Ascending aorta (tissue), 2 donors: ENCODE results near the gene KIRREL2. TPM values are rescaled to one million over a fixed set of nuclear protein-coding genes. Genes with fewer than 3 reads are reported as not detected.

ENCODE experiments used
- DNase-seq, 2 donors: peaks; one replicate each; pipeline ENCODE4 v3.0.0-alpha.2; 2019; ENCODE audit warnings: low spot score in 2 of 2
- H3K27ac ChIP-seq, 2 donors: fragments of 200-600 bp; sonication (generic); one replicate each; pipeline ENCODE4 v1.5.1; 2016 to 2017; ENCODE audit warnings: mild to moderate bottlenecking in 1 of 2
- H3K27me3 ChIP-seq: fragments of 200-600 bp; sonication (generic); one replicate; pipeline ENCODE4 v1.5.1; 2017
- H3K36me3 ChIP-seq, 2 donors: fragments of 200-600 bp; sonication (generic); one replicate each; pipeline ENCODE4 v1.5.1; 2016
- H3K4me1 ChIP-seq, 2 donors: fragments of 200-600 bp; sonication (generic); one replicate each; pipeline ENCODE4 v1.5.1; 2016 to 2017; ENCODE audit warnings: mild to moderate bottlenecking in 1 of 2
- H3K4me3 ChIP-seq, 2 donors: fragments of 200-600 bp; sonication (generic); one replicate each; pipeline ENCODE4 v1.5.1; 2016 to 2017; ENCODE audit warnings: mild to moderate bottlenecking in 1 of 2
- H3K9me3 ChIP-seq, 2 donors: fragments of 200-600 bp; sonication (generic); one replicate each; pipeline ENCODE4 v1.5.1; 2016
- intact Hi-C: fragments of 100-400 bp; cut with DNase I; formaldehyde crosslinking; loops from one replicate; pipeline ENCODE4 v1.15.1; 2023
- total RNA-seq: library from RNA; depleted of rRNA; stranded (reverse); fragments of >200 nt; gene quantifications from one replicate; pipeline ENCODE4 v1.1.0, GENCODE V29; 2016
- TF ChIP-seq, protein P1 (sequence below), 3 experiments: fragments of 200-600 bp in 2 of 3; fragments of 450-650 bp in 1 of 3; sonication (generic) in 2 of 3; IDR thresholded peaks; one replicate each; pipeline ENCODE4 v1.5.1; 2016 to 2019; ENCODE audit warnings: antibody characterized with exemption in 3 of 3, mild to moderate bottlenecking in 1 of 3, moderate library complexity in 1 of 3

Gene KIRREL2
- total RNA-seq, 1 donor from 2014 or later, result not detected

DNA sequence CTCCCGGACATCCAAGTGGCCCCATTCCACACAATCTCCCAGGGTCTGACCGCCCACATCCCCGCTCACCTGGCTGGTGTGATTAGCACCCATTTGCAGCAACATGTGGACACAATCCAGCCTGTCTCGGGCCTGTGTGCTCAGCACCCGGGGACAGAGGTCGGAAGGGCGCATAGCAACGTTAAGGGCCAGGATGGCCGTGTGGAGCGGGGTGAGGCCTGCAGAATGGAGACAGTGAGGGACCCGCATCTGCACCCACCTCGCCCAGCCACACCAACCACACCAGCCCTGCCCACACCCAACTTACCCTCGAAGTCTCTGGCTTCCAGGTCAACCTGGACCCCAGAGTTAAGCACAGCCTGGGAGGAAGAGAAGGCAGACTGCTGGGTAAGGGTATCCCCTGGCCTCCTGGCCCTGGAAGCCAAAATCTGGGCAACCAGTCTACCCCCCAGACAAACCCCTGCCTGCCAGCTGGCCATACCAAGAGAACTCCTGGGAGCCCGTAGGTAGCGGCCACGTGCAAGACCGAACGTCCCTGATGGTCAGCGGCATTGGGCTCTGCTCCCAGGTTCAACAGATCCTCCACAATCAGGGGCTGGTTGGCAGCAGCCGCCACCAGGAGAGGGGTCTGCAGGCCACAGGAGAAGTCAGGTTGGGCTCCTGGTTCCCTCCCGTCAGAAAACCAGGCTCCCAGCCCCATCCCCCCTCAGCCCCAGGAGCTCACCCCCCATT, 39.4 kb downstream of the KIRREL2 start:
- H3K9me3 ChIP-seq, result no peaks in the 10 kb centered on the region
- intact Hi-C loops, result loop anchor here (10.0 kb wide), 1 partner anchor 121 kb away; the partner anchor contains the start of gene ARHGAP33
- peaks cover 15 to 44% of the 10 kb centered on the region in 2 donors for H3K36me3 ChIP-seq
- H3K27ac ChIP-seq, result no peak overlapping the region
- DNase-seq, result no peak
- TF ChIP-seq, protein P1, sequence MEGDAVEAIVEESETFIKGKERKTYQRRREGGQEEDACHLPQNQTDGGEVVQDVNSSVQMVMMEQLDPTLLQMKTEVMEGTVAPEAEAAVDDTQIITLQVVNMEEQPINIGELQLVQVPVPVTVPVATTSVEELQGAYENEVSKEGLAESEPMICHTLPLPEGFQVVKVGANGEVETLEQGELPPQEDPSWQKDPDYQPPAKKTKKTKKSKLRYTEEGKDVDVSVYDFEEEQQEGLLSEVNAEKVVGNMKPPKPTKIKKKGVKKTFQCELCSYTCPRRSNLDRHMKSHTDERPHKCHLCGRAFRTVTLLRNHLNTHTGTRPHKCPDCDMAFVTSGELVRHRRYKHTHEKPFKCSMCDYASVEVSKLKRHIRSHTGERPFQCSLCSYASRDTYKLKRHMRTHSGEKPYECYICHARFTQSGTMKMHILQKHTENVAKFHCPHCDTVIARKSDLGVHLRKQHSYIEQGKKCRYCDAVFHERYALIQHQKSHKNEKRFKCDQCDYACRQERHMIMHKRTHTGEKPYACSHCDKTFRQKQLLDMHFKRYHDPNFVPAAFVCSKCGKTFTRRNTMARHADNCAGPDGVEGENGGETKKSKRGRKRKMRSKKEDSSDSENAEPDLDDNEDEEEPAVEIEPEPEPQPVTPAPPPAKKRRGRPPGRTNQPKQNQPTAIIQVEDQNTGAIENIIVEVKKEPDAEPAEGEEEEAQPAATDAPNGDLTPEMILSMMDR (IDR thresholded peaks at IDR 0.05), result no peak
- no peaks in the 10 kb centered on the region for H3K27me3 ChIP-seq
- no peak overlapping the region for H3K4me3 ChIP-seq
- H3K4me1 ChIP-seq, result peaks cover 3 to 10% of the 10 kb centered on the region in 2 donors

DNA sequence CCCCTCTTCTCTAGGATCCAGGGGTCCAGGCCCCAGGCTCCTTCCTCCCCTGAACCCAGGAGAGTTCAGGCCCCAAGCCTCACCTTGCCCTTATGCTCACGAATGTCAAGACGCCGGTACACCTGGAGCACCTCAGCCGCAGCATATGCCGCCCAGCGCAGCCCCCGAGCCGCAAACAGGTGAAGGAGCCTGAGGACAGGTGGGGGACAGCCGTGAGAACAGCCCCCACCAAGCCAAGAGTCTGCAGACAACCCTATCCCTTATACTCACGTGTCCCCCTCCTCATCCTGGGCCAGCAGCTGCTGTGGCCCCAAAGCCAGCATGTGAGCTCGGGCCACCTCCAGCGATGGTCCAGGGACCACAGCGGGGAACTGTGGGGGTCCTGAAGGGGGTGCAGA, 39.9 kb downstream of the KIRREL2 start:
- Histone ChIP-seq H3K4me3 (no peak overlapping the region), H3K27me3 (no peaks in the 10 kb centered on the region), H3K4me1 (peaks cover 3 to 10% of the 10 kb centered on the region in 2 donors), H3K27ac (no peak overlapping the region), H3K36me3 (peaks cover 15 to 44% of the 10 kb centered on the region in 2 donors), H3K9me3 (no peaks in the 10 kb centered on the region)
- no peak for DNase-seq
- intact Hi-C loops, result loop anchor here (10.0 kb wide), 1 partner anchor 122 kb away; the partner anchor contains the start of gene ARHGAP33
- TF ChIP-seq, protein P1 (IDR thresholded peaks at IDR 0.05), result no peak

DNA sequence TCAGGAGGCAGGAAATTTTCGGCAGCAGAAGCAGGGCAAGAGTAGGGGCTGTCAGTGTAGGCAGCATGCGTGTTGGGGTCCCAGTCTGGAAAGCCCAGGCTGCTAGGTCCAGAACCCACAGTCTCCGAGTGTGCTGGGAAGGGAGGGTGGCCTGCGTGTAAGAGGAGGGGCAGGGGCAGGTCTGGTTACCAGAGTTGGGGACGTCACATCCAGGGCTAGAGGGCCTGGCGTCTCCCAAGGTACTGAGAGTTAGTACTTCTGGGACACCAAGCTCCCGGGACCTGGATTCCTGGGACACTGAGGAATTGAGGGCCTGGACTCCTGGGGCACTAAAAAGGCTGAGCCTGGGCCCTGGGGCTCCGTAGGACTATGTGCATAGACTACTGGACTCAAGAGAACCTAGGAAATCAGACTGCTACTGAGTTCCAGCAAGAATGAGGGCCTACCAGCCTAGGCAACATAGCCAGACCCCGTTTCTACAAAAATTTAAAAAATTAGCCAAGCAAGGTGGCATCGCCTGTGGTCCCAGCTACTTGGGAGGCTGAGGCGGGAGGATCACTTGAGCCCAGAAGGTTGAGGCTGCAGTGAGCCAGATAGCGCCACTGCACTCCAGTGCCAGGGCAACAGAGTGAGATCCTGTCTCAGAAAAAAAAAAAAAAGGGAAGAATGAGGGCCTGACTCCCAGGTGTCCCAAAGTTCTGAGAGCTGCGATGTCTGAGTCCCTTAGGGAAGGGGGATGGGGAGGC, 41.2 kb downstream of the KIRREL2 start:
- Histone ChIP-seq H3K36me3 (peaks cover 15 to 38% of the 10 kb centered on the region in 2 donors), H3K4me3 (peak overlapping the region; percentile 76 to 84), H3K27ac (peak overlapping the region; percentile 74 to 76), H3K4me1 (peaks cover 3 to 10% of the 10 kb centered on the region in 2 donors), H3K9me3 (no peaks in the 10 kb centered on the region), H3K27me3 (no peaks in the 10 kb centered on the region)
- no peak for DNase-seq
- TF ChIP-seq, protein P1 (IDR thresholded peaks at IDR 0.05), result no peak
- intact Hi-C loops, result loop anchor here (10.0 kb wide), 1 partner anchor 123 kb away; the partner anchor contains the start of gene ARHGAP33

DNA sequence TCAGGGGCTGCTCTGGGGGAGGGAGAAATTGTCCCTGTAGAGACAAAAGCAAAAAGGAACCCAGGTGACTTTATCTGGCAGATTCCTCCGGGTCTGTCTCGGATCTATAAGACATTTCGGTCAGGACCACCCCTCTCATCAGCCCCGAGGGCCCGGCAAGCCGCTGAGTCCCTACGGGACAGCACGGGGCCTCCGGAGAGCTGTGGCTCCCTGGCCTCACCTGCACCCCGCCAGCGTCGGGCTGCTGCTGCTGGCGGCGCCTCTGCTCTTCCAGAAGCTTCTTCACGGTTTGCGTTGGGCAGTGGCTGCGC, 41.7 kb downstream of the KIRREL2 start:
- Histone ChIP-seq H3K4me3 (peak overlapping the region; percentile 76 to 84), H3K9me3 (no peaks in the 10 kb centered on the region), H3K27me3 (no peaks in the 10 kb centered on the region), H3K36me3 (peaks cover 11 to 32% of the 10 kb centered on the region in 2 donors), H3K27ac (peak overlapping the region; percentile 74 to 76), H3K4me1 (peaks cover 3 to 10% of the 10 kb centered on the region in 2 donors)
- TF ChIP-seq, protein P1 (IDR thresholded peaks at IDR 0.05), result no peak
- DNase-seq, result no peak
- intact Hi-C loops, result loop anchor here (10.0 kb wide), 1 partner anchor 124 kb away; the partner anchor contains the start of gene ARHGAP33

DNA sequence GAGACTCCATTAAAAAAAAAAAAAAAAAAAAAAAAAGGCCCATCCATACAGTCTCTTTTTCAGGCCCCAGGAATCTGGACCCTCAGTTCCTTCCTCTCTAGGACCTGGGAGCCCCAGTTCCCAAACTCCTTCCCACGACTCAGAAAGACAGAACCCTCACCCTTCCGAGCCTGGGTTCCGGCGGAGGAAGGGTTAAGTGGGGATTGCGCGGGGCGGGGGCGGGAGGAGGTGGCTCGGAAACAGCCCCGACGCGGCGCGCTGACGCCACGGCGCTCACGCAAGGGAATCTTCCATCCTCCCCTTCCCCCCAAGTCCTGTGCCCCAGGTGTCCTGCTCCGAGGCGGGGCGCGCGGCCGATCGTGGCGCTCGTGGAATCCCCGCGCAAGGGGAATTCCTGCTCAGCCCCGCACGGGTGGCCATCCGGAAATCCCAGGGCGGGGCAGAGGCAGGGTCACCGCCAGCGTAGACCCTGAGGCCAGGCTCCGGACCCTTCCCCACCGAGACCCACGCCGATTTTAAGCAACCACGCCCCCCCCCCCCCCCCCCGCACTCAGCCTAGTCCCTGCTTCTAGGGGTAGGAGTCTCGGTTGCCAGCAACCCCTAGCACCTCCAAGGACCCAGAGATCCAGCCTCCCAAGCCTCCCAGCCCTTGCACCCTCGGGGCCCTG, 43.0 kb downstream of the KIRREL2 start:
- intact Hi-C loops, result loop anchor here (1.0 to 10.0 kb wide), 2 partner anchors 32 to 125 kb away; partner anchors contain the start of gene ARHGAP33
- TF ChIP-seq, protein P1 (IDR thresholded peaks at IDR 0.05), result no peak
- Histone ChIP-seq H3K36me3 (peaks cover 11 to 21% of the 10 kb centered on the region in 2 donors), H3K27ac (peak overlapping the region; percentile 74 to 76), H3K9me3 (no peaks in the 10 kb centered on the region), H3K4me1 (peaks cover 3 to 10% of the 10 kb centered on the region in 2 donors), H3K27me3 (no peaks in the 10 kb centered on the region), H3K4me3 (peak overlapping the region; percentile 76 to 84)
- DNase-seq, result peak in 1 of 2 donors; percentile 84
